Osteoblast (primary cell): ENCODE measurements around the gene TMEM270. TPM values are rescaled to one million over a fixed set of nuclear protein-coding genes. Genes with fewer than 3 reads are reported as not detected.

Experiments
- DNase-seq: peaks from one replicate; pipeline ENCODE4 v3.0.0; 2011; ENCODE audit warnings: low spot score, mixed read lengths; ENCODE audit not compliant: insufficient read length; ENCODE audit errors: missing footprints
- H2AFZ ChIP-seq: 2 replicates; pipeline ENCODE4 v1.6.0; 2011; ENCODE audit warnings: mild to moderate bottlenecking, low read length
- H3K27ac ChIP-seq: 2 replicates; pipeline ENCODE4 v1.5.1; 2011; ENCODE audit warnings: mild to moderate bottlenecking, low read depth, low read length, moderate library complexity
- H3K27me3 ChIP-seq: 2 replicates; pipeline ENCODE4 v1.6.0; 2012; ENCODE audit warnings: mild to moderate bottlenecking, control low read depth, inconsistent platforms, low read length, moderate library complexity; ENCODE audit not compliant: insufficient read depth
- H3K36me3 ChIP-seq: 2 replicates; pipeline ENCODE4 v1.5.1; 2011; ENCODE audit warnings: mild to moderate bottlenecking, low read length, control low read depth, moderate library complexity; ENCODE audit not compliant: insufficient read depth
- H3K4me1 ChIP-seq: 2 replicates; pipeline ENCODE4 v1.5.1; 2011; ENCODE audit warnings: mild to moderate bottlenecking, low read length, control low read depth, moderate library complexity; ENCODE audit not compliant: insufficient read depth
- H3K4me2 ChIP-seq: 2 replicates; pipeline ENCODE4 v1.6.0; 2011; ENCODE audit warnings: mild to moderate bottlenecking, low read length; ENCODE audit not compliant: insufficient read depth
- H3K4me3 ChIP-seq: fragments of 200-600 bp; sonication (generic); 3 replicates; pipeline ENCODE4 v1.5.1; 2012; ENCODE audit warnings: mild to moderate bottlenecking, low read length, inconsistent platforms; ENCODE audit not compliant: insufficient read depth
- H3K79me2 ChIP-seq: 2 replicates; pipeline ENCODE4 v1.6.0; 2012; ENCODE audit warnings: mild to moderate bottlenecking, low read length, control low read depth, inconsistent platforms; ENCODE audit not compliant: insufficient read depth
- H3K9me3 ChIP-seq: 2 replicates; pipeline ENCODE4 v1.5.1; 2011; ENCODE audit warnings: low read depth, low read length, control low read depth
- H4K20me1 ChIP-seq: 2 replicates; pipeline ENCODE4 v1.6.0; 2012; ENCODE audit warnings: mild to moderate bottlenecking, low read length, control low read depth; ENCODE audit not compliant: insufficient read depth
- total RNA-seq: library from RNA; depleted of rRNA; stranded (reverse); fragments of >200 nt; gene quantifications from 2 replicates; pipeline ENCODE4 v1.2.3, GENCODE V29; 2012
- TF ChIP-seq, protein P1 (sequence below): IDR thresholded peaks from 2 replicates; pipeline ENCODE4 v1.5.1; 2011; ENCODE audit warnings: mild to moderate bottlenecking, low read depth, low read length, moderate library complexity; ENCODE audit errors: extremely low read depth

The TMEM270 gene
- total RNA-seq, 1 donor = not detected

GRCh38 chr7:73852500-73852899, 8.5 kb upstream of the TMEM270 start:
- Histone ChIP-seq H3K4me2 (no peak overlapping the region), H3K4me1 (peaks cover 36% of the 10 kb centered on the region), H3K4me3 (no peak overlapping the region), H3K27ac (peak overlapping the region; percentile 99), H4K20me1 (no peaks in the 10 kb centered on the region), H2AFZ (no peak overlapping the region), H3K27me3 (no peaks in the 10 kb centered on the region), H3K79me2 (no peaks in the 10 kb centered on the region), H3K36me3 (no peaks in the 10 kb centered on the region), H3K9me3 (no peaks in the 10 kb centered on the region)
- TF ChIP-seq, protein P1, sequence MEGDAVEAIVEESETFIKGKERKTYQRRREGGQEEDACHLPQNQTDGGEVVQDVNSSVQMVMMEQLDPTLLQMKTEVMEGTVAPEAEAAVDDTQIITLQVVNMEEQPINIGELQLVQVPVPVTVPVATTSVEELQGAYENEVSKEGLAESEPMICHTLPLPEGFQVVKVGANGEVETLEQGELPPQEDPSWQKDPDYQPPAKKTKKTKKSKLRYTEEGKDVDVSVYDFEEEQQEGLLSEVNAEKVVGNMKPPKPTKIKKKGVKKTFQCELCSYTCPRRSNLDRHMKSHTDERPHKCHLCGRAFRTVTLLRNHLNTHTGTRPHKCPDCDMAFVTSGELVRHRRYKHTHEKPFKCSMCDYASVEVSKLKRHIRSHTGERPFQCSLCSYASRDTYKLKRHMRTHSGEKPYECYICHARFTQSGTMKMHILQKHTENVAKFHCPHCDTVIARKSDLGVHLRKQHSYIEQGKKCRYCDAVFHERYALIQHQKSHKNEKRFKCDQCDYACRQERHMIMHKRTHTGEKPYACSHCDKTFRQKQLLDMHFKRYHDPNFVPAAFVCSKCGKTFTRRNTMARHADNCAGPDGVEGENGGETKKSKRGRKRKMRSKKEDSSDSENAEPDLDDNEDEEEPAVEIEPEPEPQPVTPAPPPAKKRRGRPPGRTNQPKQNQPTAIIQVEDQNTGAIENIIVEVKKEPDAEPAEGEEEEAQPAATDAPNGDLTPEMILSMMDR = no peak
- no peak for DNase-seq

GRCh38 chr7:73856941-73857340, 4.0 kb upstream of the TMEM270 start:
- Histone ChIP-seq H3K27ac (no peak overlapping the region), H2AFZ (no peak overlapping the region)

DNA sequence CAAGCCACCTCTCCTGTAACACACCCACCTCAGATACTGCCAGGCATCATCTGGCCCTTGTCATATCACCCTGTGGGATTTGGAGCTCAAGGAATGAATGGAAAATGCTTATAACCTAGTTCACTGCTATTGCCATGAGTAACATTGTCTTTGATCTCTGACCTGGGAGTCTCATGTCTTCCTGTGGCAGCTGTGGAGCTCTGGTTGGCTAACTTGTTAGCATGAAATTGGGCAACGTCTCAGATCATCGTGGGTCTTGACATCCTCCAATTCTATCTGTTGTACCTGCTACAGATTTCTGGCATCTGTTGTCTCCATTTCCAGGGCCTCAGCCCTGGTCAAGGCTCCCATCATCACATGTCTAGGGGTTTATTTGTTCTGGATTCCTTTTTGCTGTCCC, 2.2 kb upstream of the TMEM270 start:
- Histone ChIP-seq H3K27me3 (no peaks in the 10 kb centered on the region), H2AFZ (no peak overlapping the region), H3K27ac (no peak overlapping the region), H3K4me3 (no peak overlapping the region), H3K4me2 (no peak overlapping the region), H3K4me1 (peaks cover 4% of the 10 kb centered on the region), H4K20me1 (no peaks in the 10 kb centered on the region), H3K36me3 (no peaks in the 10 kb centered on the region), H3K79me2 (no peaks in the 10 kb centered on the region), H3K9me3 (no peaks in the 10 kb centered on the region)
- peak; percentile 59 for DNase-seq
- TF ChIP-seq, protein P1 = no peak

More at GRCh38 chr7:73856941-73857340, 4.0 kb upstream of the TMEM270 start:
- TF ChIP-seq, protein P1 = no peak
- Histone ChIP-seq H3K79me2 (no peaks in the 10 kb centered on the region), H3K4me1 (peaks cover 9% of the 10 kb centered on the region), H3K9me3 (no peaks in the 10 kb centered on the region), H3K36me3 (no peaks in the 10 kb centered on the region), H3K4me3 (no peak overlapping the region), H3K4me2 (no peak overlapping the region), H3K27me3 (no peaks in the 10 kb centered on the region), H4K20me1 (no peaks in the 10 kb centered on the region)
- peak; percentile 11 for DNase-seq

DNA sequence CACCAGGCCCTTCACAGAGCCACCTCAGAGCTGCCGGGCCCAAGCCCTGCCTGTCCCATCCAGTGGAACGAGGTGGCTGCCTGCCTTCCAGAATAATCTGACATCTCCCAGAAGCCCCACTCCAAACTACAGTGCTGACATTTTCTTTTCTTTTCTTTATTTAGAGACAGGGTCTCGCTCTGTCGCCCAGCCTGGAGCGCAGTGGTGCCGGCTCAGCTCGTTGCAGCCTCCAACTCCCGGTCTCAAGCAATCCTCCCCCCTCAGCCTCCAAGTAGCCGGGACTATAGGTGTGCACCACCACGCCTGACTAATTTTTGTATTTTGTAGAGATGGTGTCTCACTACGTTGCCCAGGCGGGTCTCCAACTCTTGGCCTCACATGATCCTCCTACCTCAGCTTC, 346 bp downstream of the TMEM270 start:
- H4K20me1 ChIP-seq = no peaks in the 10 kb centered on the region
- no peak overlapping the region for H3K27ac ChIP-seq
- no peaks in the 10 kb centered on the region for H3K9me3 ChIP-seq
- H3K4me1 ChIP-seq = no peaks in the 10 kb centered on the region
- no peaks in the 10 kb centered on the region for H3K36me3 ChIP-seq
- H2AFZ ChIP-seq = no peak overlapping the region
- no peaks in the 10 kb centered on the region for H3K27me3 ChIP-seq
- no peaks in the 10 kb centered on the region for H3K79me2 ChIP-seq
- DNase-seq = no peak
- TF ChIP-seq, protein P1 = no peak
- no peak overlapping the region for H3K4me2 ChIP-seq
- H3K4me3 ChIP-seq = no peak overlapping the region
